Measurements from ENCODE around the gene LARP1. TPM values are rescaled to one million over a fixed set of nuclear protein-coding genes. Genes with fewer than 3 reads are reported as not detected.

Gene LARP1
- total and polyA plus RNA-seq, 12 donors, result 26.4 to 197 (median 163) TPM

GRCh38 chr5:154842689-154843530 is 87.7 kb downstream of the LARP1 start:
- Histone ChIP-seq H3K27ac (no peak overlapping the region), H3K4me1 (peaks cover 0 to 58% (median 20%) of the 10 kb centered on the region in 9 donors), H3K9me3 (no peaks in the 10 kb centered on the region), H3K4me3 (no peak overlapping the region), H3K27me3 (no peaks in the 10 kb centered on the region), H3K36me3 (peaks cover 0 to 69% (median 0%) of the 10 kb centered on the region in 9 donors)
- intact Hi-C loops (cut with DNase I), result no loop called here
- WGBS, 2 donors, result 84 to 85% methylated on average over 6 of the region's 6 CpGs
- no peak for TF ChIP-seq CTCF (IDR thresholded peaks at IDR 0.05)
- DNase-seq (no peak), ATAC-seq (no peak)

GRCh38 chr5:154844809-154845208 is 89.6 kb downstream of the LARP1 start:
- Histone ChIP-seq H3K4me1 (peaks cover 7 to 77% (median 37%) of the 10 kb centered on the region in 9 donors), H3K27ac (peak overlapping the region in 2 of 10 donors; percentile 2 to 14), H3K36me3 (peaks cover 0 to 50% (median 0%) of the 10 kb centered on the region in 9 donors), H3K4me3 (peak overlapping the region in 1 of 10 donors; percentile 3), H3K27me3 (no peaks in the 10 kb centered on the region), H3K9me3 (no peaks in the 10 kb centered on the region)
- 62 to 68% methylated on average over 5 of the region's 5 CpGs for WGBS, 2 donors
- no peak for TF ChIP-seq CTCF (IDR thresholded peaks at IDR 0.05)
- ATAC-seq (peak in 1 of 8 donors; percentile 38), DNase-seq (no peak)
- intact Hi-C loops (cut with DNase I), result no loop called here

DNA sequence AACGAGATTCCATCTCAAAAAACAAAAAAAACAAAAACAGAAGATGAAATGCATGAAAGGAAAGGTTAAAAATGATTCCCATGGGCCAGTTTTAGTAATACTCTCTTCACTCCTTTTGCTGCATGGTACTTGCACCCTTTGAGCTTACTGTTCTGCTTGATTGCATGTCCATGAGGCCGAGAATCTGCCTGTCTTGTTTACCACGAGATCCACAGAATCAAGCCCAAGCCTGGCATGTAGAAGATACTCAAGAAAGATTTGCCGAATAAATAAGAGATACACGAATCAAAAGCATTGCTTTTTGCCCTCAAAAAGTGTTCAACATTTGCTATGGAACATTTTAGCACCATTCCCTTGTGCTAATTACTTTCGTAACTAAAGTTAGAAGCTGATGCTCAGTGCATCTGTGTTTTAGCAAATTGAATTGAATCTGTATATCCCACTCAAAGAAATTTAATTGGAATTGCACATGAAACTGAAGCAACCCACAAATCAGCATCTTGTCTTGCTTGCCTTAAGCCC is 94.1 kb downstream of the LARP1 start:
- H3K4me1 ChIP-seq, result peaks cover 7 to 66% (median 38%) of the 10 kb centered on the region in 9 donors
- H3K36me3 ChIP-seq, result peaks cover 0 to 16% (median 0%) of the 10 kb centered on the region in 9 donors
- no peaks in the 10 kb centered on the region for H3K9me3 ChIP-seq
- intact Hi-C loops (cut with DNase I), result no loop called here
- H3K27me3 ChIP-seq, result no peaks in the 10 kb centered on the region
- no peak for DNase-seq
- no peak for TF ChIP-seq CTCF (IDR thresholded peaks at IDR 0.05)
- peak overlapping the region in 9 of 10 donors; percentile 77 to 95 (median 87) for H3K27ac ChIP-seq
- ATAC-seq, result no peak
- peak overlapping the region in 9 of 10 donors; percentile 45 to 74 (median 66) for H3K4me3 ChIP-seq
- 45 to 56% methylated on average over 6 of the region's 6 CpGs for WGBS, 2 donors

- H3K27ac ChIP-seq, result peak overlapping the region; percentile 71 to 95 (median 86)
- peaks cover 0 to 16% (median 0%) of the 10 kb centered on the region in 9 donors for H3K36me3 ChIP-seq
- DNase-seq, result no peak
- intact Hi-C loops (cut with DNase I), result loop anchor here in 1 of 10 donors (10.0 kb wide), 1 partner anchor 375 kb away; the partner anchor contains the start of gene HAND1
- no peaks in the 10 kb centered on the region for H3K9me3 ChIP-seq
- peak; percentile 26 to 63 (median 48) for ATAC-seq
- no peaks in the 10 kb centered on the region for H3K27me3 ChIP-seq
- peak in 1 of 9 donors; percentile 27 for TF ChIP-seq CTCF (IDR thresholded peaks at IDR 0.05)
- WGBS, 2 donors, result 8 to 15% methylated on average over 2 of the region's 2 CpGs
- peak overlapping the region; percentile 45 to 74 (median 65) for H3K4me3 ChIP-seq
- peaks cover 4 to 62% (median 34%) of the 10 kb centered on the region in 9 donors for H3K4me1 ChIP-seq
Measured at GRCh38 chr5:154849791-154850201, 94.6 kb downstream of the LARP1 start.

Data from heart right ventricle (tissue), 16 donors.